Stimulated activated CD4-positive, alpha-beta T cell treated with anti-CD3 and anti-CD28 coated beads, Interleukin-4, amount 100 ng/mL, for 4 hours (primary cell): ENCODE measurements around the gene LRRC8B.
"Not testable (repeated sequence)": the region's sequence is repeated elsewhere in the genome, so short reads cannot be mapped to it uniquely, and the experiment has no call there.

ENCODE experiments used
- DNase-seq, 2 experiments: peaks; one replicate each; pipeline ENCODE4 v3.0.0-alpha.2; 2020

LRRC8B gene

GRCh38 chr1:89587729-89588161 is 63.1 kb downstream of the LRRC8B start:
- no peak for DNase-seq

DNA sequence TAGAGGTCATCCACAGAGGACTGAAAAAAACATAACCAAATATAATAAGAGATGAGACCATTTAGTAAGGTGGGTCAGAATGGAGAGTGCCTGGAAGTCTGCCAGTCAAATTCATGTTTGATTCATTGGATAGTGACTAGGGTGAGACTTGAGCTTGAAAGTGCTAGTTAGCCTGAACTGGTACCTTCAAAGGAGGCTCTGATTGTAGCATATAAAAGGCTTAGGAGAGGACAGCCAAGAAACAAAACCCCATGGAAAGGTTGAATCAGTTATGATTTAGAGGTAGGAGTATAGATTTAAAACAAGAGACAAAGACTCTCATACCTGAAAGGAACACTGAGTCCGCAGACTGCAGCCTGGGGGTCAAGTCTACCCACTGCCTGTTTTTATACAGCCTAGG is 63.9 kb downstream of the LRRC8B start:
- no peak for DNase-seq

DNA sequence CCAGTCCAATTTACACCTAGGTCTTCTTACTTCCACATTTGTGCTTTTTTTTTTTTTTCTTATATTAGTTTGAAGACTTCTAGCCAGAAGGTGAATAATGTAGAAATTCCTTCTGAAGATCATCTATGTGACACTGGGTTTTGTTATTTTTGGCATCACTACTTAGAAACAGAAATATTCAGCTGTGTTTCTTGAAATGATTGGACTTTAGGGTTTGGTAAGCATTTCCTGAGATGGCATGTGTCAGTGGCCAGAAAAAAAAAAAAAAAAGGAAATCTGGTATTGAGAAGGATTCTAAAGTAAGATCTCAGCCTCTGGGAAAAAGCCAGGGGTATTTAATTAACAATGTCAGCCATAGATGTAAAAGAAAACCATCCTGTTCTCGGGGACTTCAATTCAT is 64.9 kb downstream of the LRRC8B start:
- no peak for DNase-seq

DNA sequence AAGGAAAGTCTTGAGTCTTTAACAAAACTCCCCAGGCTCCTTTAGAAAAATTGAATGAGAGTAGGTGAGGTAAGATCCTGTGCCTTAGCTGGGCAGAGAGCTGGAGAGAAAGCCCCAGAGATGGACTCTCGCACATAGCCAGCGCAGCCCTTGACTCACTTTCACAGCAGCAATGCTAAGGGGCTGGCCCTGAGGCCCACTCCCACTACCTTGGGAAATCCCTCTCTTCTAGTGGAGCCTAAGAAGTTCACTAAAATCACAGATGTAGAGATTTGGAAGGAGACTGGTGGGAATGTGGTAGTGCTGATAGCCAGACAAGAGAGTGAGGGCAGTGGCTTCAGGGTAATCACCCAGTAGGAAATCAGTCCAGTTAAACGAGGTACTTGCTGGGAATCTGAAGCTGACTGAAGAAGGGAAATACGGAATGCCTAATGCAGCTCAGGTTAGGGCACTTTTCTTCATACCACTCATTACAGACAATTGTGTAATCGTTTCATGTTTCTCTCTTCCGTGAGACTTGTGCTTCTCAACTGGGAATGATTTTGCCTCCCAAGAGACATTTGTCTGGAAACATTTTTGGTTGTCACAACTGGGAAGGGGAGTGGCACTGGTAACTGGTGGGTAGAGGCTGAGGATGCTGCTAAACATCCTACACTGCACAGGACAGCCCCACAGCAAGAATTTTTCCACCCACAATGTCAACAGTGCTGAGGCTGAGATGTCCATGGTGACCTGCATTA is 65.9 kb downstream of the LRRC8B start:
- no peak for DNase-seq

DNA sequence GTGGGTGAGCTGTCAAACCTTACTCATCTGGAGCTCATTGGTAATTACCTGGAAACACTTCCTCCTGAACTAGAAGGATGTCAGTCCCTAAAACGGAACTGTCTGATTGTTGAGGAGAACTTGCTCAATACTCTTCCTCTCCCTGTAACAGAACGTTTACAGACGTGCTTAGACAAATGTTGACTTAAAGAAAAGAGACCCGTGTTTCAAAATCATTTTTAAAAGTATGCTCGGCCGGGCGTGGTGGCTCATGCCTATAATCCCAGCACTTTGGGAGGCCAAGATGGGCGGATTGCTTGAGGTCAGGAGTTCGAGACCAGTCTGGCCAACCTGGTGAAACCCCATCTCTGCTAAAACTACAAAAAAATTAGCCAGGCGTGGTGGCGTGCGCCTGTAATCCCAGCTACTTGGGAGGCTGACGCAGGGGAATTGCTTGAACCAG is 68.3 kb downstream of the LRRC8B start:
- not testable (repeated sequence) for DNase-seq

GRCh38 chr1:89594096-89594740 is 69.6 kb downstream of the LRRC8B start:
- no peak for DNase-seq

- no peak for DNase-seq
Measured at GRCh38 chr1:89596698-89597097, 72.1 kb downstream of the LRRC8B start.

DNA sequence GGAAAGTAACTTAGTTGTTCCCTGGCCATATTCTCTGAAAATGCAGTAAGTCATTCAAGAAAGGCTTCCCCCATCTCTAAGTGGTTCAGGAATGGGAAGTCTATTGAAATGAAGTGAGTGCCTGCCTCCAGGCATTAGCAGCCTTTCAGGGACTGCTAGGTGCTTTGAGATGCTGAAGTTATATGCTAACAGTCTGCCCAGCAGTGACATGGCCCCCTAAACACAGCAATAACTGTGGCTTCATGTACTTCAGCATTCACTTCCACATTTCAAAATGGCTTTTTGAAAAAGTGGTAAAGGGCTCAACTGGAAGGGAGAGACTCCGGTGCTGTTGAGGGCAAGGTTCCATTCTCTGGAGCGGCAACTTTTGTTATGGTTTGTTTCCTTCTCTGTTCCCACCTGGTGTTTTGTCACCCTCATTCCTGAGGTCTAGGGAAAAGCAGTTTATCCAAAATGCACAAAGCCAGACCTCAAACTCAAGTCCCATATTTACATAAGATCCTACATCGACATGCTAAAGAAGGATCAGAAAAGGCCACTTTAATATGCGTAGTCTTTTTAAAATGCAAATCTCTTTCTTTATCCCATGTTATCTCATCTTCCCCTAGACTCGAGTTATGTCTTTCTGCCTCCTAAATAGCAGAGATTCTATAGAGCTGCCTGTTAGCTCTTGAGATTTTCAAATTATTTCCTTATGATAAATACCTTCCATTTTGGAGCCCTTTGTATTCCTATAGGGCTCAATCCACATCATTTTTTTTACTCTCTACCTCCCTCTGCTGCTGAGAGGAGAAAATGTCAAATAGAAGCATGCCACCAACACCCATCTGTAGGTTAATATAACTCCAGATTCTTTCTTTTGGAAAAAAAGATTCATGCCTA is 74.1 kb downstream of the LRRC8B start:
- no peak for DNase-seq

DNA sequence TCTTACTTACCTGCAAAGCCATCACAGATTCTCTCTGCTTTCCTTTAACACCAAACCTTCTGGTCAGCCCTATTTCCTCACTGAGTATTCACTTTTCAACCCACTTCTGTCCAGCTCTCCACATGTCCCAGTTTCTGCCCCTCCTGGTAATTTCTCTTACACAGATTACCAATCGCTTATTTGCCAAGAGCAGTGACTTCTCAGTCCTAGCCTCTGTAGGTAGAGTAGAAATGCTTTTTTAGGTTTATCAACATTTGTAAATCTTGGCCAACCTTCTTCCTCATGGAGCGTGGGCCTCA is 74.7 kb downstream of the LRRC8B start:
- DNase-seq: no peak

- DNase-seq: no peak
Measured at GRCh38 chr1:89600451-89601224, 76.0 kb downstream of the LRRC8B start.

GRCh38 chr1:89602871-89603404 is 78.3 kb downstream of the LRRC8B start:
- DNase-seq: peak; percentile 11 to 45

- peak; percentile 41 to 73 for DNase-seq
Measured at GRCh38 chr1:89603651-89604413, 79.2 kb downstream of the LRRC8B start.

DNA sequence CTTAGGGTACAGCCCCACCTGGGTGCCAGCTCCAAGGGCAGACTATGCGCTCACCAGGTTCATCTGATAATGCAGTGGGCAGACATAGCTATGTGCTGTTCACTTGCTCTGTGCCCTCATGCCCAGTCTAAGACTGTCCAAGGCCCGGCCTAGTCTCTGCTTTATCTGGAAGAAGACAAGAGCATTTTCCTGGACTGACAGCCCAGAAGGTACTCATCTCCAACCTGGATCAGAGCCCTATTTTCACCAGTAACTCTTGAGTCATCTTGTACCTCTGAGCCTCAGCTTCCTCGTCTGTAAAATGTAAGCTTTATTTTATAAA is 79.7 kb downstream of the LRRC8B start:
- DNase-seq: peak in 1 of 2 experiments; percentile 6

- no peak for DNase-seq
Measured at GRCh38 chr1:89605692-89606091, 81.1 kb downstream of the LRRC8B start.

GRCh38 chr1:89606227-89606980 is 81.8 kb downstream of the LRRC8B start:
- no peak for DNase-seq

GRCh38 chr1:89607156-89607555 is 82.5 kb downstream of the LRRC8B start:
- DNase-seq: peak in 1 of 2 experiments; percentile 50

DNA sequence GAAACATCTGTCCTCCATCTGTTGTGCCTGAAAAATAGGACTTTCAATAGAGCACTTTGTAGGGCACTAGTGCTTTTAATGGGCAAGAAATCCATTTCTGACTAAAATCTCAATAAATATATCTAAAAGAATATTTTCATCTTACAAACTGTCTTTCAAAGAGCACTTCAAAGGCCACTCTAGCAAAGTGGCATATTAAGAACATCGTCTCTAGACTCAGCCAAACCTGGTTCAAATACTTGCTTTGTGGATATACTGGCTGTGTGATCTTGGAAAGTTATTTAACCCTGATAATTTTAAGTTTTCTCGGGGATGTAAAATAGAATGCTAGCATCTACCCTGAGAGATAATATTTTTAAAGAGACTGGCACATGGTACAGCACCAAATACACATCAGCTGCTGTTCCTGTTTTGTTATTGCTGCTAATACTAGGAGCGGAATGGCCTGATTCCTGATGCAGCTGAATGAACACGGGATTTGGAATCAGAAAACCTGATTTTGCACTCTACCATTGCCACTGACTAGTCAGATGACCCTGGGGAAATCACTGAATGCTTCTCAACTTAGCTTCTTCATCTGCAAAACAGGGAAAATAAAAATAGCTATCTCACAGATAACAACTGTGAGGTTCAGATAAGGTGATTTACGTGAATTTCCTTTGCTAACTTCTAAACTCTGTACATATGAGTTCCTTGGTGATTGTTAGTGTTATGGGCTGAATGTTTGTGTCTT is 83.1 kb downstream of the LRRC8B start:
- no peak for DNase-seq

DNA sequence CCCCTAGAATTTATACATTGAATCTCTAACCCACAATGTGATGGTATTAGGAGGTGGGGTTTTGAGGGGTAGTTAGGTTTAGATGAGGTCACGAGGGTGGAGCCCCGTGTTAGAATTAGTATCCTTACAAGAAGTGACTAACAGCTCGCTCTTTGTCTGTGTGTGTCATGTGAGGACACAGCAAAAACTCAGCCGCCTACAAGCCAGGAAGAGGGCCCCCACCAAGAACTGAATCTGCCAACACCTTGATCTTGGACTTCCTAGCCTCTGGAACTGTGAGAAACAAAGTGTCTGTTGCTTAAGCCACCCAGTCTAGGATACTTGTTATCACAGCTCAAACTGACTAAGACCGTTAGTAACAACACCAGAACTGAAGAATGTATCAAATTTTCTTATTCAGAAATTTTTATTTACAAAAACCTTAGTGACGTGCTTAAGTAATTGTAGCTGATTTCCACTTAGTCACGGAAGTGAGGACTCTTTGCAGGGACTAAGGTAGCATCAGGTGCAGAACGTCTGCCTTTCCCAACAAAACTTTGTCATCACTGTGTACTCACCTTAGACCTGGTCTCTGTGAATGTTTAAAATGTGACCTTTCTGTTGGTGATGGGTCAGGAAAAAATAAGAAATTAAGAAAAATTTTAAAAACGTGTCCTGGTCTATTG is 83.8 kb downstream of the LRRC8B start:
- DNase-seq: peak; percentile 50 to 83

DNA sequence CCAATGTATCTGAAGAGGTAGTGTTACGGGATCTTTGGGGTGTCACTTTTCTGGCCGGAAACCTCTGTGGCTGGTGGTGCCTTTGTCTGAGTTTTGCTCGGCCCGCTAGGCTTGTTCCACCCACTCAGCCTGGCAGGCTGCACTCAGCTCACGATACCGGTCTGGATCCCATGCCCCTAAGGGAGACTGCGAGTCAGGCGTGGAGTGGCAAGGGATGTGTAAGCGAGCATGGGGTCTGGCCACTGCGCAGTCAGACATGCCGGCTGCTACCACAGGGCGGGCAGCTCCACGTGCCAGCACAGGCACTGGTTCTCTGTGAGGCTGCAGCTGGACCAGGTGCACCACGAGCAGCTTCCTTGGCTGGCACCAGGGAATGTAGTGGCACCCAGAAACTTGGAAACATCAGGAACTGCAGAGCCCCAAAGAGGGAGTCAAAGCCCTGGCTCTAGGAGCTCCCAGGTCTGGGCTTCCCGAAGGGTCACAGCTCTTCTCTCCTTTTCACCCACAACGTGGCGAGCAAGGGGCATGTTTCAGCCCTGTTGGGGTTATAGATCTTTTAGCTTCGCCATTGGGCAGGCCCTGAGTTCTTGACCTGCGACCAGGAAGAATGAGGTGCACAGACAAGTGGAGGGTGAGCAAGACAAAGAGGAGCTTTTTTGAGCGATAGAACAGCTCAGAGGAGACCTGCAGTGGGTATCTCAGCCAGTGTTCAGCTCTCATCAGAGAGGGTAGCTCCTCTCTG is 84.5 kb downstream of the LRRC8B start:
- peak; percentile 49 to 54 for DNase-seq
